ENCODE results near the gene NDUFA5.

Gene NDUFA5

GRCh38 chr7:123557398-123558288 lies at the start of gene NDUFA5:
Gene NDUFA5, minus strand, starts transcription at chr7:123557818. Its CDS starts 23 bp downstream, at chr7:123557795.
- peaks cover 5% of the 10 kb centered on the region for H3K36me3 Mint-ChIP-seq (ENCODE audit: low read depth)
- H3K9me3 Mint-ChIP-seq: no peaks in the 10 kb centered on the region
- H3K27ac Mint-ChIP-seq: no peak within 1 kb of the TSS
- peaks cover 9% of the 10 kb centered on the region for H3K27me3 Mint-ChIP-seq (ENCODE audit: low read depth)
- H3K4me3 Mint-ChIP-seq: no peak within 1 kb of the TSS
- H3K4me1 Mint-ChIP-seq (ENCODE audit: low read depth): peaks cover 12% of the 10 kb centered on the region
- DNase-seq (ENCODE audit: low spot score): peak; percentile 95

- Mint-ChIP-seq H3K4me3 (no peak overlapping the region), H3K27me3 (ENCODE audit: low read depth) (peaks cover 4% of the 10 kb centered on the region), H3K4me1 (ENCODE audit: low read depth) (no peaks in the 10 kb centered on the region), H3K36me3 (ENCODE audit: low read depth) (no peaks in the 10 kb centered on the region), H3K9me3 (no peaks in the 10 kb centered on the region), H3K27ac (no peak overlapping the region)
- DNase-seq (ENCODE audit: low spot score): no peak
Measured at GRCh38 chr7:123604739-123605138, 47.1 kb upstream of the NDUFA5 start.

GRCh38 chr7:123602648-123603047 lies 45.0 kb upstream of the NDUFA5 start:
- Mint-ChIP-seq H3K27ac (no peak overlapping the region), H3K36me3 (ENCODE audit: low read depth) (no peaks in the 10 kb centered on the region), H3K27me3 (ENCODE audit: low read depth) (peaks cover 5% of the 10 kb centered on the region), H3K4me1 (ENCODE audit: low read depth) (no peaks in the 10 kb centered on the region), H3K9me3 (no peaks in the 10 kb centered on the region), H3K4me3 (no peak overlapping the region)
- DNase-seq (ENCODE audit: low spot score): no peak

- Mint-ChIP-seq H3K36me3 (ENCODE audit: low read depth) (no peaks in the 10 kb centered on the region), H3K27ac (no peak within 1 kb of the TSS), H3K27me3 (ENCODE audit: low read depth) (peaks cover 5% of the 10 kb centered on the region), H3K4me1 (ENCODE audit: low read depth) (no peaks in the 10 kb centered on the region), H3K4me3 (no peak within 1 kb of the TSS), H3K9me3 (no peaks in the 10 kb centered on the region)
- no peak for DNase-seq (ENCODE audit: low spot score)
Measured at GRCh38 chr7:123601530-123601929, 43.9 kb upstream of the NDUFA5 start, which contains the start of gene ASB15. Gene ASB15, plus strand, starts transcription at chr7:123601821. Its CDS starts 12,682 bp downstream, at chr7:123614503.

GRCh38 chr7:123600876-123601275 lies 43.3 kb upstream of the NDUFA5 start:
- Mint-ChIP-seq H3K4me1 (ENCODE audit: low read depth) (no peaks in the 10 kb centered on the region), H3K4me3 (no peak overlapping the region), H3K27me3 (ENCODE audit: low read depth) (peaks cover 5% of the 10 kb centered on the region), H3K27ac (no peak overlapping the region), H3K9me3 (no peaks in the 10 kb centered on the region), H3K36me3 (ENCODE audit: low read depth) (no peaks in the 10 kb centered on the region)
- DNase-seq (ENCODE audit: low spot score): no peak

GRCh38 chr7:123599766-123600165 lies 42.1 kb upstream of the NDUFA5 start:
- peaks cover 5% of the 10 kb centered on the region for H3K27me3 Mint-ChIP-seq (ENCODE audit: low read depth)
- H3K36me3 Mint-ChIP-seq (ENCODE audit: low read depth): no peaks in the 10 kb centered on the region
- no peak overlapping the region for H3K4me3 Mint-ChIP-seq
- no peaks in the 10 kb centered on the region for H3K9me3 Mint-ChIP-seq
- H3K4me1 Mint-ChIP-seq (ENCODE audit: low read depth): no peaks in the 10 kb centered on the region
- no peak for DNase-seq (ENCODE audit: low spot score)
- H3K27ac Mint-ChIP-seq: no peak overlapping the region

GRCh38 chr7:123598657-123599056 lies 41.0 kb upstream of the NDUFA5 start:
- Mint-ChIP-seq H3K27me3 (ENCODE audit: low read depth) (peaks cover 5% of the 10 kb centered on the region), H3K4me1 (ENCODE audit: low read depth) (no peaks in the 10 kb centered on the region), H3K4me3 (no peak overlapping the region), H3K27ac (no peak overlapping the region), H3K36me3 (ENCODE audit: low read depth) (no peaks in the 10 kb centered on the region), H3K9me3 (no peaks in the 10 kb centered on the region)
- no peak for DNase-seq (ENCODE audit: low spot score)

- Mint-ChIP-seq H3K9me3 (no peaks in the 10 kb centered on the region), H3K36me3 (ENCODE audit: low read depth) (no peaks in the 10 kb centered on the region), H3K4me1 (ENCODE audit: low read depth) (no peaks in the 10 kb centered on the region), H3K27ac (no peak overlapping the region), H3K27me3 (ENCODE audit: low read depth) (peaks cover 12% of the 10 kb centered on the region), H3K4me3 (no peak overlapping the region)
- DNase-seq (ENCODE audit: low spot score): no peak
Measured at GRCh38 chr7:123594813-123595241, 37.2 kb upstream of the NDUFA5 start.

- Mint-ChIP-seq H3K4me1 (ENCODE audit: low read depth) (no peaks in the 10 kb centered on the region), H3K27ac (no peak overlapping the region), H3K9me3 (no peaks in the 10 kb centered on the region), H3K27me3 (ENCODE audit: low read depth) (peaks cover 16% of the 10 kb centered on the region), H3K36me3 (ENCODE audit: low read depth) (no peaks in the 10 kb centered on the region), H3K4me3 (no peak overlapping the region)
- no peak for DNase-seq (ENCODE audit: low spot score)
Measured at GRCh38 chr7:123588376-123588775, 30.8 kb upstream of the NDUFA5 start.

- H3K27ac Mint-ChIP-seq: no peak overlapping the region
- H3K4me1 Mint-ChIP-seq (ENCODE audit: low read depth): no peaks in the 10 kb centered on the region
- no peak for DNase-seq (ENCODE audit: low spot score)
- H3K4me3 Mint-ChIP-seq: no peak overlapping the region
- H3K36me3 Mint-ChIP-seq (ENCODE audit: low read depth): no peaks in the 10 kb centered on the region
- no peaks in the 10 kb centered on the region for H3K9me3 Mint-ChIP-seq
- H3K27me3 Mint-ChIP-seq (ENCODE audit: low read depth): peaks cover 11% of the 10 kb centered on the region
Measured at GRCh38 chr7:123583821-123584220, 26.2 kb upstream of the NDUFA5 start.

- H3K27ac Mint-ChIP-seq: no peak overlapping the region
Measured at GRCh38 chr7:123581162-123581459, 23.5 kb upstream of the NDUFA5 start.

GRCh38 chr7:123580406-123581161 lies 23.0 kb upstream of the NDUFA5 start:
- DNase-seq (ENCODE audit: low spot score): no peak
- Mint-ChIP-seq H3K4me3 (no peak overlapping the region), H3K27me3 (ENCODE audit: low read depth) (peaks cover 13% of the 10 kb centered on the region), H3K27ac (no peak overlapping the region), H3K4me1 (ENCODE audit: low read depth) (no peaks in the 10 kb centered on the region), H3K36me3 (ENCODE audit: low read depth) (no peaks in the 10 kb centered on the region), H3K9me3 (no peaks in the 10 kb centered on the region)

More at GRCh38 chr7:123581162-123581459, 23.5 kb upstream of the NDUFA5 start:
- no peaks in the 10 kb centered on the region for H3K9me3 Mint-ChIP-seq
- H3K4me3 Mint-ChIP-seq: no peak overlapping the region
- no peaks in the 10 kb centered on the region for H3K4me1 Mint-ChIP-seq (ENCODE audit: low read depth)
- DNase-seq (ENCODE audit: low spot score): no peak
- H3K27me3 Mint-ChIP-seq (ENCODE audit: low read depth): peaks cover 12% of the 10 kb centered on the region
- H3K36me3 Mint-ChIP-seq (ENCODE audit: low read depth): no peaks in the 10 kb centered on the region

GRCh38 chr7:123579416-123579815 lies 21.8 kb upstream of the NDUFA5 start:
- H3K9me3 Mint-ChIP-seq: no peaks in the 10 kb centered on the region
- no peak overlapping the region for H3K27ac Mint-ChIP-seq
- H3K4me1 Mint-ChIP-seq (ENCODE audit: low read depth): no peaks in the 10 kb centered on the region
- peaks cover 18% of the 10 kb centered on the region for H3K27me3 Mint-ChIP-seq (ENCODE audit: low read depth)
- DNase-seq (ENCODE audit: low spot score): no peak
- no peaks in the 10 kb centered on the region for H3K36me3 Mint-ChIP-seq (ENCODE audit: low read depth)
- H3K4me3 Mint-ChIP-seq: no peak overlapping the region

- no peak overlapping the region for H3K4me3 Mint-ChIP-seq
- no peak overlapping the region for H3K27ac Mint-ChIP-seq
- DNase-seq (ENCODE audit: low spot score): no peak
- H3K27me3 Mint-ChIP-seq (ENCODE audit: low read depth): peaks cover 15% of the 10 kb centered on the region
- H3K36me3 Mint-ChIP-seq (ENCODE audit: low read depth): no peaks in the 10 kb centered on the region
- no peaks in the 10 kb centered on the region for H3K4me1 Mint-ChIP-seq (ENCODE audit: low read depth)
- no peaks in the 10 kb centered on the region for H3K9me3 Mint-ChIP-seq
Measured at GRCh38 chr7:123573896-123574467, 16.4 kb upstream of the NDUFA5 start.

All from T-helper 2 cell treated with Interferon-gamma antibody and Interleukin-4, amounts not matched to agents 5 μg/mL and 100 μg/mL, for 36 hours (primary cell).